ENCODE results near the gene GIMAP6.
"Not testable (repeated sequence)": the region's sequence is repeated elsewhere in the genome, so short reads cannot be mapped to it uniquely, and the experiment has no call there.

GIMAP6 gene

GRCh38 chr7:150631866-150632864 lies at the start of gene GIMAP6:
Gene GIMAP6 (minus strand): TSS chr7:150632385. CDS start chr7:150630142, 2,243 bp downstream.
- no peak for DNase-seq (ENCODE audit: low read depth)

DNA sequence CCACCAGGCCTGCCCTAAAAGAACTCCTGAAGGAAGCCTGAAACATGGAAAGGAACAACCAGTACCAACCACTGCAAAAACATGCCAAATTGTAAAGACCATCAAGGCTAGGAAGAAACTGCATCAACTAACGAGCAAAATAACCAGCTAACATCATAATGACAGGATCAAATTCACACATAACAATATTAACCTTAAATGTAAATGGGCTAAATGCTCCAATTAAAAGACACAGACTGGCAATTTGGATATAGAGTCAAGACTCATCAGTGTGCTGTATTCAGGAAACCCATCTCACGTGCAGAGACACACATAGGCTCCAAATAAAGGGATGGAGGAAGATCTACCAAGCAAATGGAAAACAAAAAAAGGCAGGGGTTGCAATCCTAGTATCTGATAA lies 48.2 kb upstream of the GIMAP6 start:
- not testable (repeated sequence) for DNase-seq (ENCODE audit: low read depth)

GRCh38 chr7:150678601-150679000 lies 46.4 kb upstream of the GIMAP6 start:
- not testable (repeated sequence) for DNase-seq (ENCODE audit: low read depth)

DNA sequence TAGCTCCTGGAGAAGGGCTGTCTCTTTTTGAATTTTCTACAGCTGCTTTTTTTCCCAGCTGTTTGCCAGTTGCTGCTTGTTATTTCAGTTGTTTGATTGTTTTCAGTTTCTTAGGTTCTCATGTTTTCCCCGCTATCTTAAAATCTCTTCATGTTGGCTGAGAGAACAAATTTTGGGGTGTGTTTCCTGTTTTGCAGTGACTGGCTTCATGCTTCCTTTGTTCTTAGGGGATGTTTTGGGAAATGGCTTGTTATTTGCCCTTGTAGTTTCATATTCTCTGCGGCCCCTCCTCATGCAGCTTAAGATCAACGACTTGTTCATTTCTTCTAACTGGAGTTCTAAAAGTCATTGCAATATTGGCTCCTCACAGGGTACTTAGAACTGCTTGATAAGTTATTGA lies 44.7 kb upstream of the GIMAP6 start:
- DNase-seq (ENCODE audit: low read depth): not testable (repeated sequence)

GRCh38 chr7:150676276-150676675 lies 44.1 kb upstream of the GIMAP6 start:
- not testable (repeated sequence) for DNase-seq (ENCODE audit: low read depth)

DNA sequence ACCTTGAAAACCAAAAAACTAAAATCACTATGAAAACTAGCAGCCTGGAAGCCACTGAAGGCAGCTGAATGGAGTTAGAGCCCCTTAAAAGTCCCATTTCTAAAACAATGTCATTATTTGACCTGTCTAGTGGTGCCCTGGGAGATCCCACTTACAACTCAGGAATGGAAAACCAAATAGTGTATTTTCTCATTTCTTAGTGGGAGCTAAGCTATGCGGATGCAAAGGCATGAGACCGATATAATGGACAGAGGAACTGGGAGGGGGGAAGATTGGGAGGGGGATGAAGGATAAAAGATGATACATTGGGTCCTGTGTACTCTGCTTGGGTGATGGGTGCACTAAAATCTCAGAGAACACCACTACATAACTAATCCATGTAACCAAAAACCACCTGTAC lies 43.5 kb upstream of the GIMAP6 start:
- DNase-seq (ENCODE audit: low read depth): no peak

- not testable (repeated sequence) for DNase-seq (ENCODE audit: low read depth)
Observed at GRCh38 chr7:150671798-150672585, 39.8 kb upstream of the GIMAP6 start.

GRCh38 chr7:150668977-150669376 lies 36.8 kb upstream of the GIMAP6 start:
- DNase-seq (ENCODE audit: low read depth): no peak

GRCh38 chr7:150668472-150668911 lies 36.3 kb upstream of the GIMAP6 start:
- no peak for DNase-seq (ENCODE audit: low read depth)

DNA sequence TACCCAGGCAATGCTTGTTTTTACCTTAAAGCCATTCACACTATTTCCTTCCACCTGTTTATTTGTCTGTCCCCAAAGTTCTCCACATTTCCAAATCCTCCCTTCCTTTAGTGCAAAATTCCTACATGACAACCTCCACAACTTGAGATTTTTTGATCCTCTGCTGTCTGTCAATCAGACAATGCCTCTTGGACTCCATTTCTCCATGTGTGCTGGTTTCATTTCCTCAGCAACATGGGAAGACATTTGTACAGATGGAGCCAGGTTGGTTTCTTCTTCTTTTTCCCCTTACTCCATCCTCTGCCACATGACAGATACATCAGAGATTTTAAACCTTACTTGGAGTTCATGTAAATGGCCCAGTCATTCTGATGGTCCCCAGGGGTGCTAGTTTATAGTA lies 34.2 kb upstream of the GIMAP6 start:
- DNase-seq (ENCODE audit: low read depth): no peak

- no peak for DNase-seq (ENCODE audit: low read depth)
Observed at GRCh38 chr7:150665896-150666295, 33.7 kb upstream of the GIMAP6 start.

- no peak for DNase-seq (ENCODE audit: low read depth)
Observed at GRCh38 chr7:150665089-150665748, 33.0 kb upstream of the GIMAP6 start.

DNA sequence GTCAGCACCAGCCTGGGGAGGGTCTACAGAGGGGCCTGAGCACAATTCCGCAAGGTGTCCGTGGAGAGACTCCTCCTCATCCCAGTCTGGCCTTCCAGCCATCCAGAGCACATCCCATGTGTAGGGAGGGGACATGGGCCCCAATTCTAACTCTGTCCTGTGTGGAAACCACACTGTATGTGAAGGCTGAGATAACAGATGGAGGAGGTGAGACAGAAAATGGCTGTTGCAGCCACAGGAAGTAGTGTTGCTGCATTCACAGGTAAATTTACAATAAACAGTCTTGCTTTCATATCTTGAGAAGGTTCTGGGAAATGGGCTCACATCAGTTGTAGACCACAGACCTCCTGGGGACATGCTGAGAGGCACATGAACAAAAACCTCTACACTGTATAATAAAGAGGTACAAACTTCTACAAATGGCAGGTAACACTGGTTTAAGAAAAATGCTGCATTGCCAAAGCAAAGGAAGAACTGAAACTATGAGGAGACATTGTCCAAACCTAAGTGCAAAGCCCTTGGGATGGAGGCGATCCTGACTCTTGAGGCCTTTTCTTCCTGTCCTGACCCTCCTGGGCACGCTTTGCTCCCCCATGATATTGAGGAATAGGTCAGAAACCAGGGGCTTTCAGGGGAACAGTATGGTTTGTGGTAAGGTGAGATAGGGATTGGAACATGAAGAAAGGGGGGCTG lies 31.8 kb upstream of the GIMAP6 start:
- no peak for DNase-seq (ENCODE audit: low read depth)

- not testable (repeated sequence) for DNase-seq (ENCODE audit: low read depth)
Observed at GRCh38 chr7:150662821-150663220, 30.6 kb upstream of the GIMAP6 start.

DNA sequence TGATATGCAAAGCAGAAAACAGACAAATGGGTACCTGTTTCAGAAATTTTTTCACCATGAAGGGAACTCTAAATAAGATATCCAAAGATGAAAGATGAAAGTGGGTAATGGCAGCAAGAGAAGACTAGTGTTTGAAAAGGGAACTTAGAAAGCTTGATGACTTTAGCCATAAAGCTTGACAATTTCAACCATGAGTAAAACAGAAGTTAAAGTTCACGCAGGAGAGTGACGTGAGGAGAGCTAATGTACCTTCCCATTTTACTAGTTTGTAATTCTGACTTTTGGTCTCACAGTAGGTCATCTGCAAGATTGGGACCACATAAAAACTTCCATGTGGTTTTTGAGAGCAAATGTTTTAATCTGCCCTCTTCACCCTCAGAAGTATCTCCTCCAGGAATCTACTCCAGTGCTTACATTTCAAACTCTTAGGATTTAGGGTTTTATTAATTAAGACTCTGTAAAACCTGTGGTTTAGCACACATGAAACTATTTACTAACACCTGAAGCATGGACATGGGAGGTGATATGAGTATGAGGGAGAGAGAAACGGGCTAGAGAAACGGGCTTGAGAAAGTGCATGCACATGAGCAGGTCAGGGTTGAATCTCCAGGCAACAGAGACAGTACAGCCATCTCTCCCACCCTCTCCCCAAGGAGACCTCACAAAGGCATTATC lies 28.9 kb upstream of the GIMAP6 start:
- DNase-seq (ENCODE audit: low read depth): no peak

- no peak for DNase-seq (ENCODE audit: low read depth)
Observed at GRCh38 chr7:150657526-150657925, 25.3 kb upstream of the GIMAP6 start.

GRCh38 chr7:150656047-150656446 lies 23.9 kb upstream of the GIMAP6 start:
- no peak for DNase-seq (ENCODE audit: low read depth)

DNA sequence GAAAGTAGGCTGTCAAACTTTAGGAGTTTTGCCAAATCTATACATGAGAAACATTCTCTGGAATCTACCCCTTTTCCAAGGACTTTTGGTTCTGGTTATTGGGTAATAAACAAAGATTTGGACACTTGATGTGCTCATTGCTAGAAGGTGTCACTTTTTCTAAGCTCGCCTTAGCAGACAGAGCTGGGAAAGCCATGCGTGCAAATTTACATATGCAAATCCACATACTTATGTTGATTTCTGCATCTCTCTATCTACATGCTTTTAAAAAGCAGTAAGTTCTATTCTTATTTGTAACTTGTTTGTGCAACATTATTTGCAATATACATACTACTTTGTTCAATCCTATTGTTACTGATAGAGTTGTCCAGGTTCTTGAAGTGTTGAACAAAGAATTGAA lies 22.5 kb upstream of the GIMAP6 start:
- no peak for DNase-seq (ENCODE audit: low read depth)

DNA sequence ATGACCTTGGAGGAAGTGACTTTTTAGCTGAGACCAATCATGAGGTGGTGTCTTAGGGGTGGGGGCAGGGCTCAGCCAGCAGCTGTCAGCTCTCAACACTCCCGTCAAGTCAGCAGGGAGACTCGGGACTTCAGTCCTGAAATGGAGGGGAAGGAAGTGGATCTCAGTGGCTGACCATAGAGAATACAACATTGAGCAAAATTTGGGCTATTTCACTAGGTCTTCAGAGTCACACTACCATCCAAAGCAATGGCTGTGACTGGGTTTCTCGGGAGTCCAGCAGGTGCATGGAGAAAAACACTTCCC lies 16.8 kb upstream of the GIMAP6 start:
- no peak for DNase-seq (ENCODE audit: low read depth)

DNA sequence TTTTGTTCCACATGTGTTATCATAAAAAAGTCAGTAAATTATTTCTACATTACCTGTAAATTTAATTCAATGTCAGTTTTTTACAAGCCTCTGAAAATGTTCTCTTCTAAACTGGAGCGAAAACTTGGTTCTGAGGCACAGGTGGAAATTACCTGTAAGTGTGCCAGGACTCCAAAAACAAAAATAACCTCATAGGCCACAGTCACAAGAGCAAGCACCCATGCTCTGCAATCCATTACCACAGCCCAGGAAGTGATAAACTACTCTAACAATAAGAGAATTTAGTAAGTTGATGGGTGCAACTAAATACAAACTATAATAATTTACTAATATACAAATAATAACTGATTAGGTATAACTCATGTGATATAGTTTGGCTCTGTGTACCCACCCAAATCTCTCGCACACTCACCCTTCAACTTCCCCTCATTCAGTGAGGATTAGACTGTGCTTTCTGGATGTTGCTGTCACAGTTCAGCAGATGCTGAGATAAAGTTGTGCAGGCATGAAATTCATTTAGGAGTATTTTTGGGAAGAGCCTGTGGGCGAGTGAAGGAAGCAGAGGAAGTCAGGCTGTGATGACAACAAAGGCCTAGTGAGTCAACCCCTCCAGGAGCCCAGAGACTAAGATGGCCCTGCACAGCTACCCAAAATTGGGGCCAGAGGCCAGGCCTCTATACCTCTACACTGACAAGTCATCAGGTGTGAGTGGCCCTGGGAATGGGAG lies 16.3 kb upstream of the GIMAP6 start:
- DNase-seq (ENCODE audit: low read depth): no peak

All from fibroblast of gingiva (primary cell).